Measurements from ENCODE around the gene NT5M.

Gene NT5M

GRCh38 chr17:17352836-17353624, 49.9 kb downstream of the NT5M start:
- H4K91ac ChIP-seq (ENCODE audit: low read depth, low read length, poor library complexity), result peak overlapping the region; percentile 73
- H3K36me3 ChIP-seq (replicated peaks in 1 of 2; ENCODE audit: control insufficient read depth in 2 of 2, insufficient read depth in 2 of 2, low read length in 2 of 2), result no peaks in the 10 kb centered on the region
- no CpG with 5 or more reads among the region's 14 CpGs for WGBS, 2 donors (ENCODE audit: extremely low coverage in 2 of 2, insufficient read length in 2 of 2, insufficient replicate concordance in 1 of 2)
- H4K8ac ChIP-seq (ENCODE audit: low read depth, low read length), result no peak overlapping the region
- H3K18ac ChIP-seq (ENCODE audit: low read length), result peak overlapping the region; percentile 49
- H3K4me2 ChIP-seq (ENCODE audit: insufficient read depth, low read length, poor library complexity, severe bottlenecking), result no peak overlapping the region
- no peak overlapping the region for H2BK120ac ChIP-seq (ENCODE audit: low read depth, low read length)
- no peak overlapping the region for H3K23ac ChIP-seq (ENCODE audit: low read depth, low read length, poor library complexity)
- no peak overlapping the region for H3K4ac ChIP-seq (ENCODE audit: low read length)
- no peaks in the 10 kb centered on the region for H3K9me3 ChIP-seq (replicated peaks in 1 of 2; ENCODE audit: control insufficient read depth in 2 of 2, insufficient read depth in 1 of 2, low read depth in 1 of 2, low read length in 2 of 2)
- peak overlapping the region; percentile 65 for H3K14ac ChIP-seq (ENCODE audit: low read length)
- H2AFZ ChIP-seq (ENCODE audit: low read length), result peak overlapping the region; percentile 41
- peak overlapping the region; percentile 86 for H2AK5ac ChIP-seq (ENCODE audit: low read depth, low read length)
- H3K27me3 ChIP-seq (ENCODE audit: control insufficient read depth in 3 of 3, insufficient read depth in 3 of 3, low read depth in 1 of 3, low read length in 3 of 3), result peaks cover 0 to 2% (median 0%) of the 10 kb centered on the region in 3 experiments
- peak overlapping the region; percentile 88 for H2BK15ac ChIP-seq (ENCODE audit: low read length)
- no peak overlapping the region for H3K27ac ChIP-seq (replicated peaks; ENCODE audit: low read length)
- DNase-seq (ENCODE audit: low spot score), result no peak
- H3K9ac ChIP-seq (ENCODE audit: low read depth, low read length, poor library complexity), result peak overlapping the region; percentile 65
- peak overlapping the region; percentile 80 for H2BK5ac ChIP-seq (ENCODE audit: low read length)
- H3K79me1 ChIP-seq (ENCODE audit: low read depth, low read length), result no peaks in the 10 kb centered on the region
- H2BK12ac ChIP-seq (ENCODE audit: low read length), result no peak overlapping the region
- no peak overlapping the region for H3K4me3 ChIP-seq (ENCODE audit: low read length in 2 of 2)
- peaks cover 4 to 11% of the 10 kb centered on the region in 2 donors for H3K4me1 ChIP-seq (ENCODE audit: control insufficient read depth in 2 of 2, insufficient read depth in 1 of 2, low read depth in 1 of 2, low read length in 2 of 2)

- H3K4me3 ChIP-seq (ENCODE audit: low read length in 2 of 2), result no peak overlapping the region
- no peaks in the 10 kb centered on the region for H3K36me3 ChIP-seq (replicated peaks in 1 of 2; ENCODE audit: control insufficient read depth in 2 of 2, insufficient read depth in 2 of 2, low read length in 2 of 2)
- H3K18ac ChIP-seq (ENCODE audit: low read length), result peak overlapping the region; percentile 45
- H2AFZ ChIP-seq (ENCODE audit: low read length), result no peak overlapping the region
- H3K23ac ChIP-seq (ENCODE audit: low read depth, low read length, poor library complexity), result no peak overlapping the region
- peak overlapping the region; percentile 86 for H2AK5ac ChIP-seq (ENCODE audit: low read depth, low read length)
- peaks cover 4 to 11% of the 10 kb centered on the region in 2 donors for H3K4me1 ChIP-seq (ENCODE audit: control insufficient read depth in 2 of 2, insufficient read depth in 1 of 2, low read depth in 1 of 2, low read length in 2 of 2)
- H3K4me2 ChIP-seq (ENCODE audit: insufficient read depth, low read length, poor library complexity, severe bottlenecking), result no peak overlapping the region
- no peak overlapping the region for H4K8ac ChIP-seq (ENCODE audit: low read depth, low read length)
- H4K91ac ChIP-seq (ENCODE audit: low read depth, low read length, poor library complexity), result peak overlapping the region; percentile 73
- H2BK120ac ChIP-seq (ENCODE audit: low read depth, low read length), result peak overlapping the region; percentile 43
- H3K79me1 ChIP-seq (ENCODE audit: low read depth, low read length), result no peaks in the 10 kb centered on the region
- H3K27me3 ChIP-seq (ENCODE audit: control insufficient read depth in 3 of 3, insufficient read depth in 3 of 3, low read depth in 1 of 3, low read length in 3 of 3), result peaks cover 0 to 2% (median 0%) of the 10 kb centered on the region in 3 experiments
- no peak overlapping the region for H3K27ac ChIP-seq (replicated peaks; ENCODE audit: low read length)
- H3K9me3 ChIP-seq (replicated peaks in 1 of 2; ENCODE audit: control insufficient read depth in 2 of 2, insufficient read depth in 1 of 2, low read depth in 1 of 2, low read length in 2 of 2), result no peaks in the 10 kb centered on the region
- no peak overlapping the region for H3K4ac ChIP-seq (ENCODE audit: low read length)
- no peak for DNase-seq (ENCODE audit: low spot score)
- H2BK5ac ChIP-seq (ENCODE audit: low read length), result peak overlapping the region; percentile 80
- no peak overlapping the region for H3K14ac ChIP-seq (ENCODE audit: low read length)
- peak overlapping the region; percentile 60 for H2BK12ac ChIP-seq (ENCODE audit: low read length)
- H3K9ac ChIP-seq (ENCODE audit: low read depth, low read length, poor library complexity), result peak overlapping the region; percentile 65
- WGBS, 2 donors (ENCODE audit: extremely low coverage in 2 of 2, insufficient read length in 2 of 2, insufficient replicate concordance in 1 of 2), result no CpG with 5 or more reads among the region's 15 CpGs
- H2BK15ac ChIP-seq (ENCODE audit: low read length), result peak overlapping the region; percentile 68
These were observed 50.7 kb downstream of the NT5M start for GRCh38 chr17:17353625-17354484.

GRCh38 chr17:17354560-17355349, 51.6 kb downstream of the NT5M start:
- H4K91ac ChIP-seq (ENCODE audit: low read depth, low read length, poor library complexity), result no peak overlapping the region
- no peak overlapping the region for H3K4ac ChIP-seq (ENCODE audit: low read length)
- H3K36me3 ChIP-seq (replicated peaks in 1 of 2; ENCODE audit: control insufficient read depth in 2 of 2, insufficient read depth in 2 of 2, low read length in 2 of 2), result no peaks in the 10 kb centered on the region
- peaks cover 0 to 5% (median 0%) of the 10 kb centered on the region in 3 experiments for H3K27me3 ChIP-seq (ENCODE audit: control insufficient read depth in 3 of 3, insufficient read depth in 3 of 3, low read depth in 1 of 3, low read length in 3 of 3)
- H3K4me2 ChIP-seq (ENCODE audit: insufficient read depth, low read length, poor library complexity, severe bottlenecking), result no peak overlapping the region
- no peak overlapping the region for H3K14ac ChIP-seq (ENCODE audit: low read length)
- no peak overlapping the region for H2AK5ac ChIP-seq (ENCODE audit: low read depth, low read length)
- no peak overlapping the region for H3K23ac ChIP-seq (ENCODE audit: low read depth, low read length, poor library complexity)
- WGBS, 2 donors (ENCODE audit: extremely low coverage in 2 of 2, insufficient read length in 2 of 2, insufficient replicate concordance in 1 of 2), result no CpG with 5 or more reads among the region's 14 CpGs
- peak overlapping the region; percentile 32 for H2BK5ac ChIP-seq (ENCODE audit: low read length)
- H2BK15ac ChIP-seq (ENCODE audit: low read length), result no peak overlapping the region
- H3K9me3 ChIP-seq (replicated peaks in 1 of 2; ENCODE audit: control insufficient read depth in 2 of 2, insufficient read depth in 1 of 2, low read depth in 1 of 2, low read length in 2 of 2), result no peaks in the 10 kb centered on the region
- H4K8ac ChIP-seq (ENCODE audit: low read depth, low read length), result no peak overlapping the region
- H3K79me1 ChIP-seq (ENCODE audit: low read depth, low read length), result no peaks in the 10 kb centered on the region
- H2BK120ac ChIP-seq (ENCODE audit: low read depth, low read length), result no peak overlapping the region
- no peak overlapping the region for H3K27ac ChIP-seq (replicated peaks; ENCODE audit: low read length)
- peak; percentile 77 for DNase-seq (ENCODE audit: low spot score)
- no peak overlapping the region for H3K4me3 ChIP-seq (ENCODE audit: low read length in 2 of 2)
- peaks cover 4 to 11% of the 10 kb centered on the region in 2 donors for H3K4me1 ChIP-seq (ENCODE audit: control insufficient read depth in 2 of 2, insufficient read depth in 1 of 2, low read depth in 1 of 2, low read length in 2 of 2)
- H3K18ac ChIP-seq (ENCODE audit: low read length), result no peak overlapping the region
- H2AFZ ChIP-seq (ENCODE audit: low read length), result peak overlapping the region; percentile 83
- no peak overlapping the region for H2BK12ac ChIP-seq (ENCODE audit: low read length)
- H3K9ac ChIP-seq (ENCODE audit: low read depth, low read length, poor library complexity), result no peak overlapping the region

Measured in neuronal stem cell (in vitro differentiated cells).